ENCODE data around the gene GALNT9. TPM values are rescaled to one million over a fixed set of nuclear protein-coding genes. Genes with fewer than 3 reads are reported as not detected.

The GALNT9 gene
- total RNA-seq, 1 donor from 2014 or later, result 2.1 TPM

GRCh38 chr12:132330549-132330881 is 1.1 kb upstream of the GALNT9 start:
- peaks cover 16% of the 10 kb centered on the region for H3K4me1 ChIP-seq (ENCODE audit: insufficient read depth, low read length)
- TF ChIP-seq CTCF (IDR thresholded peaks at IDR 0.05; ENCODE audit: insufficient read depth, low read depth, low read length), result no peak
- no peak for TF ChIP-seq EZH2 (IDR thresholded peaks at IDR 0.05; ENCODE audit: insufficient read depth, low read length)
- peaks cover 17% of the 10 kb centered on the region for H3K27me3 ChIP-seq (ENCODE audit: insufficient read depth, low read length)
- Mint-ChIP-seq H3K9me3 (ENCODE audit: unreplicated experiment) (no peaks in the 10 kb centered on the region), H3K36me3 (ENCODE audit: low read depth, unreplicated experiment) (no peaks in the 10 kb centered on the region), H3K27me3 (ENCODE audit: low read depth, unreplicated experiment) (peaks cover 47% of the 10 kb centered on the region), H3K27ac (ENCODE audit: unreplicated experiment) (no peak overlapping the region), H3K4me3 (ENCODE audit: unreplicated experiment) (peak overlapping the region; percentile 55), H3K4me1 (ENCODE audit: low read depth, unreplicated experiment) (peaks cover 14% of the 10 kb centered on the region)
- no peak overlapping the region for H3K27ac ChIP-seq (ENCODE audit: low read depth, low read length)
- H4K20me1 ChIP-seq (ENCODE audit: insufficient read depth, low read length), result no peaks in the 10 kb centered on the region
- FAIRE-seq (no peak), DNase-seq (ENCODE audit: low read depth) (no peak)
- no peaks in the 10 kb centered on the region for H3K79me2 ChIP-seq (ENCODE audit: insufficient read depth, low read length)
- H3K4me2 ChIP-seq (ENCODE audit: low read length), result no peak overlapping the region
- no peak overlapping the region for H2AFZ ChIP-seq (ENCODE audit: low read depth, low read length)
- no peaks in the 10 kb centered on the region for H3K36me3 ChIP-seq (ENCODE audit: insufficient read depth, low read length)
- no peak overlapping the region for H3K4me3 ChIP-seq (ENCODE audit: insufficient read depth, low read depth, low read length)
- H3K9me3 ChIP-seq (ENCODE audit: insufficient read depth, low read depth, low read length), result peaks cover 3% of the 10 kb centered on the region
- H3K9ac ChIP-seq (ENCODE audit: low read length), result no peak overlapping the region

- Mint-ChIP-seq H3K4me1 (ENCODE audit: low read depth, unreplicated experiment) (peaks cover 20% of the 10 kb centered on the region), H3K27ac (ENCODE audit: unreplicated experiment) (no peak overlapping the region), H3K36me3 (ENCODE audit: low read depth, unreplicated experiment) (no peaks in the 10 kb centered on the region), H3K27me3 (ENCODE audit: low read depth, unreplicated experiment) (peaks cover 45% of the 10 kb centered on the region), H3K9me3 (ENCODE audit: unreplicated experiment) (no peaks in the 10 kb centered on the region), H3K4me3 (ENCODE audit: unreplicated experiment) (peak overlapping the region; percentile 55)
- DNase-seq (ENCODE audit: low read depth) (no peak), FAIRE-seq (no peak)
- Histone ChIP-seq H3K4me3 (ENCODE audit: insufficient read depth, low read depth, low read length) (no peak overlapping the region), H3K27ac (ENCODE audit: low read depth, low read length) (no peak overlapping the region), H3K36me3 (ENCODE audit: insufficient read depth, low read length) (no peaks in the 10 kb centered on the region), H2AFZ (ENCODE audit: low read depth, low read length) (no peak overlapping the region), H3K4me1 (ENCODE audit: insufficient read depth, low read length) (peaks cover 16% of the 10 kb centered on the region), H3K79me2 (ENCODE audit: insufficient read depth, low read length) (no peaks in the 10 kb centered on the region), H4K20me1 (ENCODE audit: insufficient read depth, low read length) (no peaks in the 10 kb centered on the region), H3K9me3 (ENCODE audit: insufficient read depth, low read depth, low read length) (no peaks in the 10 kb centered on the region), H3K27me3 (ENCODE audit: insufficient read depth, low read length) (peaks cover 17% of the 10 kb centered on the region), H3K9ac (ENCODE audit: low read length) (no peak overlapping the region), H3K4me2 (ENCODE audit: low read length) (no peak overlapping the region)
- no peak for TF ChIP-seq EZH2 (IDR thresholded peaks at IDR 0.05; ENCODE audit: insufficient read depth, low read length)
- no peak for TF ChIP-seq CTCF (IDR thresholded peaks at IDR 0.05; ENCODE audit: insufficient read depth, low read depth, low read length)
Measured at GRCh38 chr12:132329720-132330548, 545 bp upstream of the GALNT9 start.

Measured in astrocyte (in vitro differentiated cells and primary cell).